ENCODE results near the gene NECAP2. TPM values are rescaled to one million over a fixed set of nuclear protein-coding genes. Genes with fewer than 3 reads are reported as not detected.

NECAP2 gene
- total and polyA plus RNA-seq, 2 of the 4 experiments (the other 2 are of a cell fraction): 80.5 to 85.1 TPM

GRCh38 chr1:16425125-16426025 lies 15.1 kb upstream of the NECAP2 start:
- H3K9me3 ChIP-seq (ENCODE audit: control insufficient read depth, insufficient read depth, low read length): no peaks in the 10 kb centered on the region
- ATAC-seq (ENCODE audit: low read depth): no peak
- H3K27ac ChIP-seq (ENCODE audit: insufficient read depth, low read length): no peak overlapping the region
- H3K36me3 ChIP-seq (ENCODE audit: control insufficient read depth, insufficient read depth, low read length): no peaks in the 10 kb centered on the region
- no peak for DNase-seq
- H4K91ac ChIP-seq (ENCODE audit: insufficient read depth, low read depth, low read length): no peak overlapping the region
- peaks cover 6% of the 10 kb centered on the region for H3K27me3 ChIP-seq (ENCODE audit: control insufficient read depth, insufficient read depth, low read length)
- intact Hi-C loops (cut with micrococcal nuclease): no loop called here
- H3K14ac ChIP-seq (replicated peaks; ENCODE audit: low read depth, low read length): no peak overlapping the region
- no peak overlapping the region for H2AK5ac ChIP-seq (ENCODE audit: low read depth, low read length)
- BruUV-seq (replicated peaks): no TSS peak
- H3K9me1 ChIP-seq (ENCODE audit: insufficient read depth, low read length): no peaks in the 10 kb centered on the region; the same call in 1 of the 2 replicates
- H3K4me2 ChIP-seq (ENCODE audit: low read depth, low read length): no peak overlapping the region
- POLR2A ChIA-PET (ENCODE audit: unreplicated experiment): no interaction called here
- H2AK9ac ChIP-seq (replicated peaks; ENCODE audit: low read depth, low read length, poor library complexity): no peak overlapping the region
- H3K4ac ChIP-seq (ENCODE audit: low read depth, low read length): no peak overlapping the region
- H2BK120ac ChIP-seq (ENCODE audit: low read depth, low read length): no peak overlapping the region
- no peak overlapping the region for H3K18ac ChIP-seq (ENCODE audit: low read depth, low read length)
- no peaks in the 10 kb centered on the region for H3K79me1 ChIP-seq (ENCODE audit: low read depth in 1 of 2, low read length in 2 of 2)
- H2BK15ac ChIP-seq (ENCODE audit: low read depth, low read length): no peak overlapping the region
- H3K9ac ChIP-seq (ENCODE audit: low read depth, low read length): no peak overlapping the region
- dilution Hi-C loops (cut with HindIII; ENCODE audit: low sequenced_read_pairs, unreplicated experiment): no loop called here
- CTCF ChIA-PET: no interaction called here
- H3K4me1 ChIP-seq (ENCODE audit: control insufficient read depth, insufficient read depth, low read length): no peaks in the 10 kb centered on the region
- in situ Hi-C loops (cut with MboI; ENCODE audit: low sequenced_read_pairs): no loop called here
- no peak overlapping the region for H2BK5ac ChIP-seq (ENCODE audit: low read depth, low read length, poor library complexity, severe bottlenecking)
- no peak overlapping the region for H4K5ac ChIP-seq (ENCODE audit: low read depth, low read length)
- no peak overlapping the region for H2AFZ ChIP-seq (replicated peaks; ENCODE audit: low read length, poor library complexity)
- no peak overlapping the region for H3K4me3 ChIP-seq (ENCODE audit: insufficient read depth, low read depth, low read length)
- no peak overlapping the region for H4K8ac ChIP-seq (ENCODE audit: low read depth in 2 of 2, low read length in 2 of 2)
- H3K23ac ChIP-seq (ENCODE audit: low read depth, low read length): no peak overlapping the region
- no peak overlapping the region for H2BK20ac ChIP-seq (ENCODE audit: low read depth, low read length)
- no peaks in the 10 kb centered on the region for H4K20me1 ChIP-seq (ENCODE audit: insufficient read depth, low read length)
- H3K56ac ChIP-seq (ENCODE audit: extremely low read depth, insufficient read depth, low read length): no peak overlapping the region
- 72% methylated on average over 6 of the region's 10 CpGs; no CpG with 5 or more reads in 1 of the 2 experiments for WGBS, 2 experiments (ENCODE audit: extremely low coverage in 2 of 2, insufficient read length in 1 of 2)
- no peak for TF ChIP-seq MAFK (IDR thresholded peaks at IDR 0.05; ENCODE audit: low read depth, low read length)
- TF ChIP-seq MXI1 (IDR thresholded peaks at IDR 0.05; ENCODE audit: borderline replicate concordance, low read depth, low read length): no peak
- TF ChIP-seq BHLHE40 (IDR thresholded peaks at IDR 0.05; ENCODE audit: low read depth, low read length): no peak
- no peak for TF ChIP-seq CEBPB (IDR thresholded peaks at IDR 0.05; ENCODE audit: low read depth, low read length)
- TF ChIP-seq CTCF (conservative IDR thresholded peaks at IDR 0.05; ENCODE audit: low read depth, low read length): no peak
- no peak for TF ChIP-seq RFX5 (IDR thresholded peaks at IDR 0.05; ENCODE audit: low read depth, low read length)
- TF ChIP-seq ELK1 (IDR thresholded peaks at IDR 0.05; ENCODE audit: borderline replicate concordance, low read depth, low read length): no peak
- no peak for TF ChIP-seq RCOR1 (IDR thresholded peaks at IDR 0.05; ENCODE audit: insufficient replicate concordance, low read length)
- TF ChIP-seq NFE2L2 (IDR thresholded peaks at IDR 0.05; ENCODE audit: low read depth, low read length): no peak
- TF ChIP-seq CHD1 (IDR thresholded peaks at IDR 0.05; ENCODE audit: low read depth, low read length): no peak
- TF ChIP-seq MAZ (IDR thresholded peaks at IDR 0.05; ENCODE audit: borderline replicate concordance, low read depth, low read length): no peak
- TF ChIP-seq FOS (IDR thresholded peaks at IDR 0.05; ENCODE audit: low read depth, low read length): no peak
- TF ChIP-seq RAD21 (IDR thresholded peaks at IDR 0.05; ENCODE audit: low read length): no peak
- TF ChIP-seq SMC3 (IDR thresholded peaks at IDR 0.05; ENCODE audit: low read depth, low read length): no peak
- no peak for TF ChIP-seq POLR2A (IDR thresholded peaks at IDR 0.05; ENCODE audit: low read depth, low read length)
